Activated CD8-positive, alpha-beta memory T cell treated with anti-CD3 and anti-CD28 coated beads for 24 hours (primary cell): ENCODE measurements around the gene SPNS2.
"Not testable (repeated sequence)": the region's sequence is repeated elsewhere in the genome, so short reads cannot be mapped to it uniquely, and the experiment has no call there.

Source experiments
- DNase-seq: peaks from one replicate; pipeline ENCODE4 v3.0.0-alpha.2; 2020

The SPNS2 gene

DNA sequence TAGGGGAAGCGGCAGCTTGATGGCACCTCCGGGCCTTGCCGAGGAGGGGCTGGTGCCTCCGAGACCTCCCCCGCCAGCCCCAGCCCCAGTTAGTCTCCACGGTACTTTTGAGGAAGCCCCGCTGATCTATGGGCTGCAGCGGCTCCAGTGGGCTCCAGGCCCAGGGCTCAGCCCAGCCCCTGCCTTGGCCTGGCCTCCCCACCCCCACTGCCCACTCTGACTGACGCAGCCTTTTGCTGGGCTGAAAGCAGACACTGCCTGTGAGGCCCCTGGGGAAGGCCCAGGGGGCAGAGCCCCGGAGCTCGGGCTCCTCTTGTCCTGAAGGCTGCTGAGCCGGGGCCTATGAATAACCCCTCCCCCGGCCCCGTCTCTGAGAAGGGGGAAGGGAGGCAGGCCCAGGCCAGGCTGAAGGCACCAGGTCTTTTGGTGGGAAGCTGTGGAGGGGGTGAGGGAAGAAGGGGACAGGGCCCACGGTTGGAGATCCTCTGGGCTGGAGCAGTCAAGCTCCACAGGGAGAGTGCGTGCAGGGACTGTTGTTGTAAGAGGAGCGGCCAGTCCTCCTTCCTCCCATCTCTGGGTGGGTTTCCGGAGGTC, 78.1 kb downstream of the SPNS2 start:
- DNase-seq = no peak

DNA sequence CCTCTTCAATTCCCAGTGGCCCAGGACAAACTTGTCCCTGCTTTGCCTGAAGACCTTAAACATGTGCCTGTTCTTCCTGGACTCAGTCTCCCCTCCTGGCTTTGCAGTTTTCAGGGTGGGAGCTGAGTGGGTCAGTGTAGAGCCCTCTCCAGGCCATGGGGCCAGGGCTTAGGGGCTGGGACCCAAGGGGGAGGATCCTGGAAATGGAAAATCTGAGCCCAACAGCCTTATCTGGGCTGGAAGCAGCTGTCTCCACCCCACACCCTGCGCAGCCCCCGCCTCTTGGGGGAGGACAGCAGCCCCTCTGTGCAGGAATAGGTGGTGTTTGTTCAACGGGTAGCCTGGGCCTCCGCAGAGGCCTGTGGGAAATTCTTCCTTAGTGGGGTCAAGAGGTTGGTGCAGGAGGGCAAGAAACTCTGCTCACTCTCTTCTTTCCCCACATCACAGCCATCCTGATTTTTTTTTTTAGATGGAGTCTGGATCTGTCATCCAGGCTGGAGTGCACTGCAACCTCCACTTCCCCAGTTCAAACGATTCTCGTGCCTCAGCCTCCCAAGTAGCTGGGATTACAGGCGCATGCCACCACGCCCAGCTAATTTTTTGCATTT, 78.8 kb downstream of the SPNS2 start:
- no peak for DNase-seq

GRCh38 chr17:4578349-4578748, 79.7 kb downstream of the SPNS2 start:
- DNase-seq = not testable (repeated sequence)

GRCh38 chr17:4579678-4580077, 81.0 kb downstream of the SPNS2 start:
- DNase-seq = no peak

GRCh38 chr17:4580291-4580690, 81.6 kb downstream of the SPNS2 start:
- no peak for DNase-seq

DNA sequence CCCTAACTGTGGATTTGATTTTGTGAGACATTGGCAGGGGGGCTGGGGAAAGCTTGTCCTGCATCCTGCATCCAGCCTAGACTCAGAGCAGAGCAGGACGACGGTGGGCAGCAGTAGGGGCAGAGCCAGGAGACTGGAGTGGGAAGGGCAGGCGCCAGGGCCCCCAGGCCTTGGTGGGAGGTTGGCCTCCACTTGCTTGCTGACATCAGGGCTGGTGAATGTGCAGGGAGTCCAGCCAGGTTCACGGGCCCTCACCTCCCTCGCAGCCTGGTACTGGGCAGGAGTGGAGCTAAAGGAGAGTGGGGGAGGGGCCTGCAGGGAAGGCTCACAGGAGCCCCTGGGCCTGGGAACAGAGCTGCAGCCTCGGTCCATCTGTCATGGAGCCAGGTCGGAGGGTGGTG, 83.4 kb downstream of the SPNS2 start:
- DNase-seq = no peak

GRCh38 chr17:4582691-4583090, 84.0 kb downstream of the SPNS2 start:
- no peak for DNase-seq

DNA sequence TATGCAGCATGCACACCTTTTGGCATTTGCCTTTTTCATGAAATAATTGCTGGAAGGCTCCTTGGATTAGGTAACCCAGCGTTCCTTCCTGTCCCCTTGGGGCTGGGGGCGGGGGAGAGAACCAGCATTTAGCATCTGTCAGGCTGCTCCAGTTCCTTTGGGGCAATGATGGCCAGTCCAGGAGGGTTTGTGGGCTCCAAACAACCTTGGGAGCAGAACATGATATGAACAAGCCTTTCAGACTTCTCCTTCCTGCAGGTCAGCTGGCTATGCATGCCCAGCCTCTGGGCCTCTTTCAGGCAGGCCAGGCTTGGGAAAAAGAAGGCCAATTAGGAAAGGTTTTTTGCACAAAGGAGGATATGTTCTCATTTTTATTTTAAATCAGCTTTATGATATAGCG, 84.5 kb downstream of the SPNS2 start:
- DNase-seq = no peak

GRCh38 chr17:4583782-4584100, 85.1 kb downstream of the SPNS2 start:
- DNase-seq = no peak

- peak; percentile 65 for DNase-seq
These were observed 85.6 kb downstream of the SPNS2 start, which contains the start of gene SMTNL2 for GRCh38 chr17:4584101-4584916. Gene SMTNL2, plus strand, starts transcription at chr17:4584529. Its CDS starts 77 bp downstream, at chr17:4584606.

GRCh38 chr17:4584917-4585637, 86.4 kb downstream of the SPNS2 start:
- DNase-seq = no peak

- no peak for DNase-seq
These were observed 86.9 kb downstream of the SPNS2 start for GRCh38 chr17:4585638-4585994.

GRCh38 chr17:4586043-4586442, 87.4 kb downstream of the SPNS2 start:
- DNase-seq = no peak

DNA sequence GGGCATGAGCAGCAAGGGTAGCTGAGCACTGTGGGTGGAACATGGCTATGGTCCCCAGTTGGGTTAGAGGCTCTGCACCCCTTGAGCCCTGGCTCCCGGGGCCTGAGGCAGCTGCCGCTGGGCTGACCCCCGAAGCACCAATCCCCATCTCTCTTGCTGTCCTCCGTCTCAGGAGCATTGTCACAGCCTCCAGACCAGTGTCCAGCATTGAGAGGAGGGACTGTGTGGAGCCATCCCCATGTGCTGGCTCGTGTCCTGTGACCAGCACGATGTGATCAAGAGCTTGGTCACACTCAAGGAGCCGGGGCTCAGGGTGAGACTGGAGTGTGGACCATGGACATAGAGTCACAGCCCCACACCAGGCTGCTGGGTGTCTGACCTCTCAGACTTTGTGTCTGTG, 88.5 kb downstream of the SPNS2 start:
- no peak for DNase-seq

GRCh38 chr17:4587803-4588202, 89.1 kb downstream of the SPNS2 start:
- DNase-seq = no peak

DNA sequence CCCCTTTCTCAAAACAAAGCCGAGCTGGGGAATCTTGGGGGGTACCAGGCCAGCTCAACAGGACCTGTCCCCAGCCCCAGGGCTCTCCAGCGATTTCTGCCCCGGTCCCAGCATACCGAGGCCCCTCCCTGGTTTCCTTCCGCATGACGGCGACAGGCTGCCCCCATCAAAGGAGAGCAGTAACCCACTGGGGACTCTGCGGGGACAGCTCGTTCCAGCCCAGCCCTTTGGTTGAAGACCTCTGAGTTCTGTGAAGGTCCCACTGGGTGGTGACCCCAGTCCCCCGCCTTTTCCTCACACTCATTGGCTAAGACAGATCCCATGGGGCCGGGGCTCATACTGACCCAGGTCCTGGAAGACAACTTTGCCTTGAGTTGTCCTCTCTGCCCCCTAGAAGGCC, 89.7 kb downstream of the SPNS2 start:
- DNase-seq = no peak
